GM12872 (cell line): ENCODE measurements around the gene USP22.

Experiments used
- CTCF ChIP-seq: IDR thresholded peaks from 3 replicates; pipeline ENCODE4 v1.5.1; 2011; ENCODE audit warnings: low read depth, mild to moderate bottlenecking, low read length, moderate library complexity; ENCODE audit not compliant: insufficient read depth

The USP22 gene

GRCh38 chr17:20975566-20975965, 67.2 kb downstream of the USP22 start:
- no peak for TF ChIP-seq CTCF

GRCh38 chr17:20970329-20970728, 72.5 kb downstream of the USP22 start:
- no peak for TF ChIP-seq CTCF

GRCh38 chr17:20968913-20969616, 73.7 kb downstream of the USP22 start:
- no peak for TF ChIP-seq CTCF

GRCh38 chr17:20967776-20968175, 75.0 kb downstream of the USP22 start:
- no peak for TF ChIP-seq CTCF

GRCh38 chr17:20966870-20967269, 75.9 kb downstream of the USP22 start:
- TF ChIP-seq CTCF = no peak

- TF ChIP-seq CTCF = no peak
Measured at GRCh38 chr17:20965492-20965891, 77.3 kb downstream of the USP22 start.

GRCh38 chr17:20961586-20961985, 81.2 kb downstream of the USP22 start:
- no peak for TF ChIP-seq CTCF
